Measurements from ENCODE around the gene AKAP13.

DNA sequence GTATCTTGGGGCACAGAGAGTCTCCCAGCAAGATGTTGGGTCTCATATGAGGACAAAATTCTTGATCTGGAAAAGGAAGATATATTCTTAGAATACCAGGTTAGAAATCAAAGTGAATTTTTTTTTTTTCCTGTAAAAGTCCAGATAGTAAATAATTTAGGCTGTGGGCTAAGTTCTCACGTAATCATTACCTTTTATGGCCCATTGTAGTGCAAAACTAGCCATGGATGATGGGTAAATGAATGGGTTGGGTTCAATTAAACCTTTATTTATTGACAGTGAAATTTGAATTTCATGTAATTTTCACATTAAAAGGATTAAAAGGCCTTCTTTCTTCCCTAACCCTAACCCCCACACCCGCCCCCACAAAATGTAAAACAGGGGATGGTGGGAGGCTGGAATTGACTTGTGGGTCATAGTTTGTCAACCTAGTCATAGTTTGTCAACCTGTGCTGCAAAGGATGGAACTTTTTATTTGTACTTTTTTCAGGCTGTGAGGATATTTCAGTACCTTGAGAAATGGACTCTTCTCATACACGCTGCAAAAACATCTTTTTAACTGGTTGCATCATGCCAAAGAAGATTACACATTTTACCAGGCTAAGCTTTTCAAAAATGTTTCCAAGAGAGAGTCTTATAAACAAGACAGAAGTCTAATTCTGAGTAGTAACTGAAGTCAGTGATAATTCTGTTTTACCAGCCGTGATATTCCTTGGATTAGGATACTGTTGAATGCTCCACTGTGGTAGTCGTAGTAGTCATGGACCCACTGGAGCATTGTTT, 138.8 kb downstream of the AKAP13 start:
- no peak for TF ChIP-seq TAF1 (IDR thresholded peaks at IDR 0.05; ENCODE audit: borderline replicate concordance, low read depth, low read length)
- no peak for TF ChIP-seq GABPA (IDR thresholded peaks at IDR 0.05; ENCODE audit: low read depth)
- no peak for TF ChIP-seq MEF2A (IDR thresholded peaks at IDR 0.05; ENCODE audit: borderline replicate concordance, low read depth)
- no peak for TF ChIP-seq POLR2AphosphoS5 (IDR thresholded peaks at IDR 0.05; ENCODE audit: low read depth, low read length)
- no peak for TF ChIP-seq JUND (IDR thresholded peaks at IDR 0.05)
- TF ChIP-seq, protein P1, sequence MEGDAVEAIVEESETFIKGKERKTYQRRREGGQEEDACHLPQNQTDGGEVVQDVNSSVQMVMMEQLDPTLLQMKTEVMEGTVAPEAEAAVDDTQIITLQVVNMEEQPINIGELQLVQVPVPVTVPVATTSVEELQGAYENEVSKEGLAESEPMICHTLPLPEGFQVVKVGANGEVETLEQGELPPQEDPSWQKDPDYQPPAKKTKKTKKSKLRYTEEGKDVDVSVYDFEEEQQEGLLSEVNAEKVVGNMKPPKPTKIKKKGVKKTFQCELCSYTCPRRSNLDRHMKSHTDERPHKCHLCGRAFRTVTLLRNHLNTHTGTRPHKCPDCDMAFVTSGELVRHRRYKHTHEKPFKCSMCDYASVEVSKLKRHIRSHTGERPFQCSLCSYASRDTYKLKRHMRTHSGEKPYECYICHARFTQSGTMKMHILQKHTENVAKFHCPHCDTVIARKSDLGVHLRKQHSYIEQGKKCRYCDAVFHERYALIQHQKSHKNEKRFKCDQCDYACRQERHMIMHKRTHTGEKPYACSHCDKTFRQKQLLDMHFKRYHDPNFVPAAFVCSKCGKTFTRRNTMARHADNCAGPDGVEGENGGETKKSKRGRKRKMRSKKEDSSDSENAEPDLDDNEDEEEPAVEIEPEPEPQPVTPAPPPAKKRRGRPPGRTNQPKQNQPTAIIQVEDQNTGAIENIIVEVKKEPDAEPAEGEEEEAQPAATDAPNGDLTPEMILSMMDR (IDR thresholded peaks at IDR 0.05), result no peak
- TF ChIP-seq EZH2phosphoT487 (IDR thresholded peaks at IDR 0.05; ENCODE audit: borderline replicate concordance, low read depth), result no peak
- TF ChIP-seq EP300 (IDR thresholded peaks at IDR 0.05; ENCODE audit: borderline replicate concordance in 1 of 2, low read depth in 1 of 2, low read length in 1 of 2), result no peak
- no peak for TF ChIP-seq SMC3 (IDR thresholded peaks at IDR 0.05; ENCODE audit: low read depth, low read length)
- TF ChIP-seq, protein P2, sequence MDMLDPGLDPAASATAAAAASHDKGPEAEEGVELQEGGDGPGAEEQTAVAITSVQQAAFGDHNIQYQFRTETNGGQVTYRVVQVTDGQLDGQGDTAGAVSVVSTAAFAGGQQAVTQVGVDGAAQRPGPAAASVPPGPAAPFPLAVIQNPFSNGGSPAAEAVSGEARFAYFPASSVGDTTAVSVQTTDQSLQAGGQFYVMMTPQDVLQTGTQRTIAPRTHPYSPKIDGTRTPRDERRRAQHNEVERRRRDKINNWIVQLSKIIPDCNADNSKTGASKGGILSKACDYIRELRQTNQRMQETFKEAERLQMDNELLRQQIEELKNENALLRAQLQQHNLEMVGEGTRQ (IDR thresholded peaks at IDR 0.05; ENCODE audit: borderline replicate concordance, low read depth, low read length), result no peak
- TF ChIP-seq, protein P3, sequence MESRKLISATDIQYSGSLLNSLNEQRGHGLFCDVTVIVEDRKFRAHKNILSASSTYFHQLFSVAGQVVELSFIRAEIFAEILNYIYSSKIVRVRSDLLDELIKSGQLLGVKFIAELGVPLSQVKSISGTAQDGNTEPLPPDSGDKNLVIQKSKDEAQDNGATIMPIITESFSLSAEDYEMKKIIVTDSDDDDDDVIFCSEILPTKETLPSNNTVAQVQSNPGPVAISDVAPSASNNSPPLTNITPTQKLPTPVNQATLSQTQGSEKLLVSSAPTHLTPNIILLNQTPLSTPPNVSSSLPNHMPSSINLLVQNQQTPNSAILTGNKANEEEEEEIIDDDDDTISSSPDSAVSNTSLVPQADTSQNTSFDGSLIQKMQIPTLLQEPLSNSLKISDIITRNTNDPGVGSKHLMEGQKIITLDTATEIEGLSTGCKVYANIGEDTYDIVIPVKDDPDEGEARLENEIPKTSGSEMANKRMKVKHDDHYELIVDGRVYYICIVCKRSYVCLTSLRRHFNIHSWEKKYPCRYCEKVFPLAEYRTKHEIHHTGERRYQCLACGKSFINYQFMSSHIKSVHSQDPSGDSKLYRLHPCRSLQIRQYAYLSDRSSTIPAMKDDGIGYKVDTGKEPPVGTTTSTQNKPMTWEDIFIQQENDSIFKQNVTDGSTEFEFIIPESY (IDR thresholded peaks at IDR 0.05; ENCODE audit: borderline replicate concordance, low read depth), result no peak

Measured in SK-N-SH (cell line).